ENCODE measurements around the gene CHRNA9. TPM values are rescaled to one million over a fixed set of nuclear protein-coding genes. Genes with fewer than 3 reads are reported as not detected.

The CHRNA9 gene
- total RNA-seq, 1 donor, result 0.36 TPM

GRCh38 chr4:40331961-40332360 is 3.2 kb upstream of the CHRNA9 start:
- no peak for DNase-seq (ENCODE audit: insufficient read length, low spot score, missing footprints)
- Histone ChIP-seq H3K79me2 (ENCODE audit: insufficient read depth, low read length) (no peaks in the 10 kb centered on the region), H3K27me3 (ENCODE audit: insufficient read depth, low read length) (no peaks in the 10 kb centered on the region), H2AFZ (ENCODE audit: low read length) (no peak overlapping the region), H3K27ac (ENCODE audit: low read depth, low read length) (no peak overlapping the region), H3K36me3 (ENCODE audit: insufficient read depth, low read length) (no peaks in the 10 kb centered on the region), H3K4me2 (ENCODE audit: insufficient read depth, low read length) (no peak overlapping the region), H4K20me1 (ENCODE audit: insufficient read depth, low read length) (no peaks in the 10 kb centered on the region), H3K4me1 (ENCODE audit: insufficient read depth, low read length) (peaks cover 25% of the 10 kb centered on the region), H3K4me3 (ENCODE audit: insufficient read depth, low read length) (no peak overlapping the region), H3K9me3 (ENCODE audit: low read depth, low read length) (no peaks in the 10 kb centered on the region)
- no peak for TF ChIP-seq CTCF (IDR thresholded peaks at IDR 0.05; ENCODE audit: extremely low read depth, low read depth, low read length)

- DNase-seq (ENCODE audit: insufficient read length, low spot score, missing footprints), result peak; percentile 80
- Histone ChIP-seq H3K79me2 (ENCODE audit: insufficient read depth, low read length) (no peaks in the 10 kb centered on the region), H4K20me1 (ENCODE audit: insufficient read depth, low read length) (no peaks in the 10 kb centered on the region), H3K27me3 (ENCODE audit: insufficient read depth, low read length) (no peaks in the 10 kb centered on the region), H3K4me1 (ENCODE audit: insufficient read depth, low read length) (peaks cover 25% of the 10 kb centered on the region), H3K36me3 (ENCODE audit: insufficient read depth, low read length) (no peaks in the 10 kb centered on the region), H3K9me3 (ENCODE audit: low read depth, low read length) (no peaks in the 10 kb centered on the region), H3K4me3 (ENCODE audit: insufficient read depth, low read length) (no peak overlapping the region), H3K27ac (ENCODE audit: low read depth, low read length) (no peak overlapping the region), H2AFZ (ENCODE audit: low read length) (peak overlapping the region; percentile 33), H3K4me2 (ENCODE audit: insufficient read depth, low read length) (peak overlapping the region; percentile 62)
- no peak for TF ChIP-seq CTCF (IDR thresholded peaks at IDR 0.05; ENCODE audit: extremely low read depth, low read depth, low read length)
Measured at GRCh38 chr4:40333921-40334352, 1.2 kb upstream of the CHRNA9 start.

- no peaks in the 10 kb centered on the region for H4K20me1 ChIP-seq (ENCODE audit: insufficient read depth, low read length)
- no peaks in the 10 kb centered on the region for H3K36me3 ChIP-seq (ENCODE audit: insufficient read depth, low read length)
- H3K4me2 ChIP-seq (ENCODE audit: insufficient read depth, low read length), result no peak overlapping the region
- H3K9me3 ChIP-seq (ENCODE audit: low read depth, low read length), result no peaks in the 10 kb centered on the region
- H3K27ac ChIP-seq (ENCODE audit: low read depth, low read length), result no peak overlapping the region
- no peak for TF ChIP-seq CTCF (IDR thresholded peaks at IDR 0.05; ENCODE audit: extremely low read depth, low read depth, low read length)
- no peaks in the 10 kb centered on the region for H3K79me2 ChIP-seq (ENCODE audit: insufficient read depth, low read length)
- peaks cover 25% of the 10 kb centered on the region for H3K4me1 ChIP-seq (ENCODE audit: insufficient read depth, low read length)
- DNase-seq (ENCODE audit: insufficient read length, low spot score, missing footprints), result peak; percentile 32
- no peaks in the 10 kb centered on the region for H3K27me3 ChIP-seq (ENCODE audit: insufficient read depth, low read length)
- H3K4me3 ChIP-seq (ENCODE audit: insufficient read depth, low read length), result no peak overlapping the region
- peak overlapping the region; percentile 38 for H2AFZ ChIP-seq (ENCODE audit: low read length)
Measured at GRCh38 chr4:40335525-40335894, 377 bp downstream of the CHRNA9 start.

GRCh38 chr4:40337051-40337450 is 1.9 kb downstream of the CHRNA9 start:
- no peaks in the 10 kb centered on the region for H3K27me3 ChIP-seq (ENCODE audit: insufficient read depth, low read length)
- H2AFZ ChIP-seq (ENCODE audit: low read length), result no peak overlapping the region
- no peak overlapping the region for H3K27ac ChIP-seq (ENCODE audit: low read depth, low read length)
- H3K79me2 ChIP-seq (ENCODE audit: insufficient read depth, low read length), result no peaks in the 10 kb centered on the region
- no peak overlapping the region for H3K4me2 ChIP-seq (ENCODE audit: insufficient read depth, low read length)
- DNase-seq (ENCODE audit: insufficient read length, low spot score, missing footprints), result no peak
- no peak for TF ChIP-seq CTCF (IDR thresholded peaks at IDR 0.05; ENCODE audit: extremely low read depth, low read depth, low read length)
- H4K20me1 ChIP-seq (ENCODE audit: insufficient read depth, low read length), result no peaks in the 10 kb centered on the region
- H3K36me3 ChIP-seq (ENCODE audit: insufficient read depth, low read length), result no peaks in the 10 kb centered on the region
- H3K4me1 ChIP-seq (ENCODE audit: insufficient read depth, low read length), result peaks cover 25% of the 10 kb centered on the region
- no peaks in the 10 kb centered on the region for H3K9me3 ChIP-seq (ENCODE audit: low read depth, low read length)
- H3K4me3 ChIP-seq (ENCODE audit: insufficient read depth, low read length), result no peak overlapping the region

Measured in osteoblast (primary cell).